Osteocyte (in vitro differentiated cells): Measurements from ENCODE around the gene PHF20. TPM values are rescaled to one million over a fixed set of nuclear protein-coding genes. Genes with fewer than 3 reads are reported as not detected.

Experiments
- DNase-seq: peaks from one replicate; pipeline ENCODE4 v3.0.0; 2021; ENCODE audit warnings: mixed read lengths; ENCODE audit not compliant: unreplicated experiment; ENCODE audit errors: extremely low spot score
- H3K27ac Mint-ChIP-seq: one replicate; pipeline ENCODE4 v1.8.0; 2021; ENCODE audit warnings: mild to moderate bottlenecking, mixed read lengths; ENCODE audit not compliant: unreplicated experiment
- H3K27me3 Mint-ChIP-seq: one replicate; pipeline ENCODE4 v1.8.0; 2021; ENCODE audit warnings: mixed read lengths; ENCODE audit not compliant: unreplicated experiment
- H3K36me3 Mint-ChIP-seq: one replicate; pipeline ENCODE4 v1.8.0; 2021; ENCODE audit warnings: mixed read lengths; ENCODE audit not compliant: unreplicated experiment
- H3K4me1 Mint-ChIP-seq: one replicate; pipeline ENCODE4 v1.8.0; 2021; ENCODE audit warnings: mixed read lengths; ENCODE audit not compliant: unreplicated experiment
- H3K4me3 Mint-ChIP-seq: one replicate; pipeline ENCODE4 v1.8.0; 2021; ENCODE audit warnings: mild to moderate bottlenecking, moderate library complexity, mixed read lengths; ENCODE audit not compliant: unreplicated experiment
- H3K9me3 Mint-ChIP-seq: one replicate; pipeline ENCODE4 v1.8.0; 2021; ENCODE audit warnings: mixed read lengths; ENCODE audit not compliant: unreplicated experiment
- CTCF ChIP-seq: fragments of 200-600 bp; sonication (generic); IDR thresholded peaks from 2 replicates; pipeline ENCODE4 v1.5.0; 2021; ENCODE audit warnings: antibody characterized with exemption, mild to moderate bottlenecking, moderate library complexity
- total RNA-seq: library from RNA; stranded (reverse); gene quantifications from 2 replicates; pipeline ENCODE4 v1.2.1, GENCODE V29; 2021

The PHF20 gene
- total RNA-seq, 1 donor from 2014 or later = 38.1 TPM

GRCh38 chr20:35984382-35984781 is 212.6 kb downstream of the PHF20 start:
- H3K36me3 Mint-ChIP-seq = no peaks in the 10 kb centered on the region
- H3K4me1 Mint-ChIP-seq = peaks cover 4% of the 10 kb centered on the region
- DNase-seq = no peak
- H3K4me3 Mint-ChIP-seq = no peak overlapping the region
- H3K9me3 Mint-ChIP-seq = no peaks in the 10 kb centered on the region
- peaks cover 13% of the 10 kb centered on the region for H3K27me3 Mint-ChIP-seq
- TF ChIP-seq CTCF = no peak
- H3K27ac Mint-ChIP-seq = no peak overlapping the region

- no peaks in the 10 kb centered on the region for H3K9me3 Mint-ChIP-seq
- H3K4me1 Mint-ChIP-seq = no peaks in the 10 kb centered on the region
- no peak overlapping the region for H3K4me3 Mint-ChIP-seq
- H3K27ac Mint-ChIP-seq = no peak overlapping the region
- no peaks in the 10 kb centered on the region for H3K36me3 Mint-ChIP-seq
- H3K27me3 Mint-ChIP-seq = peaks cover 22% of the 10 kb centered on the region
- DNase-seq = no peak
- no peak for TF ChIP-seq CTCF
Observed at GRCh38 chr20:35985806-35986205, 214.0 kb downstream of the PHF20 start.

- no peaks in the 10 kb centered on the region for H3K9me3 Mint-ChIP-seq
- no peak overlapping the region for H3K4me3 Mint-ChIP-seq
- peaks cover 6% of the 10 kb centered on the region for H3K4me1 Mint-ChIP-seq
- no peaks in the 10 kb centered on the region for H3K36me3 Mint-ChIP-seq
- peaks cover 24% of the 10 kb centered on the region for H3K27me3 Mint-ChIP-seq
- DNase-seq = no peak
- TF ChIP-seq CTCF = no peak
- no peak overlapping the region for H3K27ac Mint-ChIP-seq
Observed at GRCh38 chr20:35988910-35989463, 217.2 kb downstream of the PHF20 start.

GRCh38 chr20:35991142-35991771 is 219.4 kb downstream of the PHF20 start:
- H3K4me1 Mint-ChIP-seq = peaks cover 10% of the 10 kb centered on the region
- peaks cover 24% of the 10 kb centered on the region for H3K27me3 Mint-ChIP-seq
- peak; percentile 63 for TF ChIP-seq CTCF
- no peaks in the 10 kb centered on the region for H3K36me3 Mint-ChIP-seq
- DNase-seq = no peak
- H3K27ac Mint-ChIP-seq = no peak overlapping the region
- H3K9me3 Mint-ChIP-seq = no peaks in the 10 kb centered on the region
- no peak overlapping the region for H3K4me3 Mint-ChIP-seq

- peaks cover 10% of the 10 kb centered on the region for H3K4me1 Mint-ChIP-seq
- peaks cover 19% of the 10 kb centered on the region for H3K27me3 Mint-ChIP-seq
- peak; percentile 80 for TF ChIP-seq CTCF
- no peaks in the 10 kb centered on the region for H3K9me3 Mint-ChIP-seq
- H3K4me3 Mint-ChIP-seq = peak overlapping the region; percentile 61
- no peak overlapping the region for H3K27ac Mint-ChIP-seq
- no peaks in the 10 kb centered on the region for H3K36me3 Mint-ChIP-seq
- no peak for DNase-seq
Observed at GRCh38 chr20:35992713-35993335, 221.0 kb downstream of the PHF20 start.
